Endodermal cell (in vitro differentiated cells): ENCODE data around the gene CHSY1. TPM values are rescaled to one million over a fixed set of nuclear protein-coding genes. Genes with fewer than 3 reads are reported as not detected.

Source experiments
- DNase-seq: peaks from one replicate; pipeline ENCODE4 v3.0.0-alpha.2; 2017
- H3K27ac ChIP-seq: 2 replicates; pipeline ENCODE4 v1.5.1; 2013; ENCODE audit warnings: mild to moderate bottlenecking, low read depth, low read length, moderate library complexity
- H3K27me3 ChIP-seq: 2 replicates; pipeline ENCODE4 v1.6.1; 2013; ENCODE audit warnings: mild to moderate bottlenecking, low read length, moderate library complexity; ENCODE audit not compliant: insufficient read depth, control insufficient read depth, poor library complexity, severe bottlenecking
- H3K36me3 ChIP-seq: 2 replicates; pipeline ENCODE4 v1.7.0; 2013; ENCODE audit warnings: mild to moderate bottlenecking, low read length, moderate library complexity; ENCODE audit not compliant: control insufficient read depth, insufficient read depth
- H3K4me1 ChIP-seq: one replicate; pipeline ENCODE4 v1.7.0; 2013; ENCODE audit warnings: low read length; ENCODE audit not compliant: control insufficient read depth, insufficient read depth
- H3K4me3 ChIP-seq: 2 replicates; pipeline ENCODE4 v1.5.1; 2013; ENCODE audit warnings: mild to moderate bottlenecking, low read length, moderate library complexity
- H3K9ac ChIP-seq: 2 replicates; pipeline ENCODE4 v1.6.1; 2013; ENCODE audit warnings: mild to moderate bottlenecking, low read length, moderate library complexity; ENCODE audit not compliant: poor library complexity, severe bottlenecking; ENCODE audit errors: extremely low read depth
- H3K9me3 ChIP-seq: 2 replicates; pipeline ENCODE4 v1.6.1; 2013; ENCODE audit warnings: mild to moderate bottlenecking, low read length, moderate library complexity; ENCODE audit not compliant: control insufficient read depth
- H3K27ac Mint-ChIP-seq: 2 replicates; pipeline ENCODE4 v1.8.0; 2020; ENCODE audit warnings: mixed read lengths
- H3K27me3 Mint-ChIP-seq: 2 replicates; pipeline ENCODE4 v1.8.0; 2021; ENCODE audit warnings: mild to moderate bottlenecking, mixed read lengths; ENCODE audit not compliant: insufficient read depth
- H3K36me3 Mint-ChIP-seq: 2 replicates; pipeline ENCODE4 v1.8.0; 2020; ENCODE audit warnings: low read depth, mixed read lengths
- H3K4me1 Mint-ChIP-seq: 2 replicates; pipeline ENCODE4 v1.8.0; 2020; ENCODE audit warnings: mixed read lengths
- H3K4me3 Mint-ChIP-seq: 2 replicates; pipeline ENCODE4 v1.8.0; 2020; ENCODE audit warnings: mild to moderate bottlenecking, moderate library complexity, mixed read lengths
- H3K9me3 Mint-ChIP-seq: 2 replicates; pipeline ENCODE4 v1.8.0; 2020; ENCODE audit warnings: mild to moderate bottlenecking, mixed read lengths
- CTCF ChIP-seq: fragments of 200-600 bp; sonication (generic); conservative IDR thresholded peaks from 2 replicates; pipeline ENCODE4 v1.5.0; 2021; ENCODE audit warnings: antibody characterized with exemption, mild to moderate bottlenecking
- WGBS, 2 experiments: methylation state at CpG; one replicate each; pipeline versions ENCODE4 v1.1.5 to v1.1.7; 2013; ENCODE audit warnings: missing lambda C conversion rate in 2 of 2, mixed read lengths in 1 of 2; ENCODE audit not compliant: insufficient coverage in 1 of 2, insufficient read length in 1 of 2; 5-methylcytosine and 5-hydroxymethylcytosine counted together
- total RNA-seq, 2 donors: library from RNA; stranded (reverse); fragmentation: NEBNext Ultra II Directional in 1 of 2; extraction: Animal tissue kit (Norgen Biotek cat#: 25700) in 1 of 2; gene quantifications; 2 replicates in 1 of 2; 3 replicates in 1 of 2; pipeline ENCODE4 v1.2.1, GENCODE V29; 2021

The CHSY1 gene
- total RNA-seq, 2 donors from 2014 or later: 33.3 to 39.9 TPM

GRCh38 chr15:101228313-101228712 lies 23.5 kb downstream of the CHSY1 start:
- Histone ChIP-seq H3K4me3 (no peak overlapping the region), H3K27ac (no peak overlapping the region), H3K4me1 (no peaks in the 10 kb centered on the region), H3K27me3 (no peaks in the 10 kb centered on the region), H3K9ac (no peak overlapping the region), H3K36me3 (peaks cover 38% of the 10 kb centered on the region), H3K9me3 (peaks cover 19% of the 10 kb centered on the region)
- no peak for TF ChIP-seq CTCF
- no peak for DNase-seq
- Mint-ChIP-seq H3K27ac (no peak overlapping the region), H3K27me3 (no peaks in the 10 kb centered on the region), H3K9me3 (peaks cover 12% of the 10 kb centered on the region), H3K4me3 (no peak overlapping the region), H3K36me3 (peaks cover 62% of the 10 kb centered on the region), H3K4me1 (peaks cover 14% of the 10 kb centered on the region)

- Mint-ChIP-seq H3K27ac (no peak overlapping the region), H3K4me3 (no peak overlapping the region), H3K36me3 (peaks cover 51% of the 10 kb centered on the region), H3K4me1 (peaks cover 29% of the 10 kb centered on the region), H3K27me3 (no peaks in the 10 kb centered on the region), H3K9me3 (peaks cover 12% of the 10 kb centered on the region)
- WGBS, 2 experiments: 95 to 100% methylated on average over 3 to 5 of the region's 5 CpGs
- Histone ChIP-seq H3K4me1 (no peaks in the 10 kb centered on the region), H3K27ac (no peak overlapping the region), H3K9me3 (peaks cover 19% of the 10 kb centered on the region), H3K27me3 (no peaks in the 10 kb centered on the region), H3K9ac (no peak overlapping the region), H3K4me3 (no peak overlapping the region), H3K36me3 (peaks cover 22% of the 10 kb centered on the region)
- DNase-seq: no peak
- TF ChIP-seq CTCF: no peak
These were observed 26.2 kb downstream of the CHSY1 start for GRCh38 chr15:101225658-101226057.

GRCh38 chr15:101221902-101222301 lies 29.9 kb downstream of the CHSY1 start:
- no peaks in the 10 kb centered on the region for H3K4me1 ChIP-seq
- peaks cover 27% of the 10 kb centered on the region for H3K36me3 ChIP-seq
- no peak overlapping the region for H3K9ac ChIP-seq
- H3K27me3 ChIP-seq: no peaks in the 10 kb centered on the region
- no peaks in the 10 kb centered on the region for H3K27me3 Mint-ChIP-seq
- no peak for DNase-seq
- H3K27ac ChIP-seq: no peak overlapping the region
- no peaks in the 10 kb centered on the region for H3K9me3 ChIP-seq
- 69 to 90% methylated on average over 3 to 4 of the region's 4 CpGs for WGBS, 2 experiments
- peaks cover 24% of the 10 kb centered on the region for H3K4me1 Mint-ChIP-seq
- TF ChIP-seq CTCF: no peak
- H3K4me3 ChIP-seq: no peak overlapping the region
- H3K27ac Mint-ChIP-seq: no peak overlapping the region
- H3K9me3 Mint-ChIP-seq: no peaks in the 10 kb centered on the region
- H3K36me3 Mint-ChIP-seq: peaks cover 27% of the 10 kb centered on the region
- H3K4me3 Mint-ChIP-seq: no peak overlapping the region
